A549 (cell line): ENCODE data around the gene WLS. TPM values are rescaled to one million over a fixed set of nuclear protein-coding genes. Genes with fewer than 3 reads are reported as not detected.

ENCODE experiments used
- ATAC-seq, 2 experiments: fragments of 200-7000 bp in 1 of 2; fragments of >200 bp in 1 of 2; cut with Nextera tagmentation in 1 of 2; cut with Tn5 transposase in 1 of 2; 3 replicates each; pipeline versions ENCODE4 v1.8.0 to v1.9.1; 2018 to 2020; ENCODE audit warnings: mild to moderate bottlenecking in 1 of 2, moderate library complexity in 1 of 2
- CTCF ChIA-PET: fragments of 300-600 bp; sonication (Branson Sonifier 250); formaldehyde crosslinking; extraction: SDS; loops from one replicate; lab custom pipeline; 2021; ENCODE audit warnings: antibody characterized with exemption, inconsistent platforms; lab: Yijun Ruan, JAX
- POLR2A ChIA-PET: fragments of 350-600 bp; formaldehyde crosslinking; extraction: SDS; loops from one replicate; lab custom pipeline; 2021; ENCODE audit warnings: antibody characterized with exemption, inconsistent platforms; lab: Yijun Ruan, JAX
- DNase-seq, 2 experiments: peaks; one replicate each; pipeline versions ENCODE4 v3.0.0 to v3.0.0-alpha.2; 2011 to 2016; ENCODE audit warnings: low read depth in 1 of 2, low spot score in 1 of 2
- FAIRE-seq: peaks from 2 replicates; lab custom pipeline; 2011; peaks lifted over from hg19 to GRCh38; lab: Jason Lieb, UNC
- H3K27ac ChIP-seq, 2 experiments: fragments of >200 bp; sonication (Bioruptor Twin); formaldehyde crosslinking; 3 replicates each; pipeline ENCODE4 v1.5.1; 2016 to 2017
- H3K4me1 ChIP-seq: fragments of >200 bp; sonication (Bioruptor Twin); formaldehyde crosslinking; 3 replicates; pipeline ENCODE4 v1.6.1; 2016
- H3K4me2 ChIP-seq: fragments of >200 bp; sonication (Bioruptor Twin); formaldehyde crosslinking; 3 replicates; pipeline ENCODE4 v1.6.1; 2016
- H3K4me3 ChIP-seq: fragments of >200 bp; sonication (Bioruptor Twin); formaldehyde crosslinking; 3 replicates; pipeline ENCODE4 v1.5.1; 2016
- H3K9me3 ChIP-seq: fragments of >200 bp; sonication (Bioruptor Twin); formaldehyde crosslinking; 3 replicates; pipeline ENCODE4 v1.6.1; 2016
- BCL3 ChIP-seq: fragments of >200 bp; sonication (Bioruptor Twin); formaldehyde crosslinking; IDR thresholded peaks from 3 replicates; pipeline ENCODE4 v1.6.1; 2016
- BHLHE40 ChIP-seq: IDR thresholded peaks from 2 replicates; pipeline ENCODE4 v1.6.1; 2012; ENCODE audit warnings: low read depth, low read length, inconsistent platforms
- CBX8 ChIP-seq: fragments of 200-600 bp; sonication (generic); IDR thresholded peaks from 2 replicates; pipeline ENCODE4 v1.6.1; 2016
- CHD4 ChIP-seq: fragments of 200-600 bp; sonication (generic); IDR thresholded peaks from 2 replicates; pipeline ENCODE4 v1.6.1; 2016; ENCODE audit warnings: antibody characterized with exemption, mild to moderate bottlenecking, borderline replicate concordance
- CTCF ChIP-seq: fragments of >200 bp; sonication (Bioruptor Twin); formaldehyde crosslinking; IDR thresholded peaks from 3 replicates; pipeline ENCODE4 v1.5.1; 2016
- E2F6 ChIP-seq: IDR thresholded peaks from 2 replicates; pipeline ENCODE4 v1.6.1; 2012; ENCODE audit warnings: low read depth, borderline replicate concordance
- EP300 ChIP-seq, 2 experiments: fragments of >200 bp; sonication (Bioruptor Twin); formaldehyde crosslinking; IDR thresholded peaks; 2 replicates in 1 of 2; 3 replicates in 1 of 2; pipeline ENCODE4 v1.6.1; 2016 to 2017
- FOXS1 ChIP-seq: fragments of 250-450 bp; sonication (Bioruptor Pico); IDR thresholded peaks from 2 replicates; pipeline ENCODE4 v1.5.0; 2020; ENCODE audit warnings: mild to moderate bottlenecking, moderate library complexity
- GATA3 ChIP-seq: IDR thresholded peaks from 2 replicates; pipeline ENCODE4 v1.6.1; 2012; ENCODE audit warnings: borderline replicate concordance
- HMGXB4 ChIP-seq: fragments of 250-450 bp; sonication (Bioruptor Pico); IDR thresholded peaks from 2 replicates; pipeline ENCODE4 v1.5.0; 2021; ENCODE audit warnings: mild to moderate bottlenecking, moderate library complexity, borderline replicate concordance
- HOXB5 ChIP-seq: fragments of 250-450 bp; sonication (Bioruptor Pico); IDR thresholded peaks from 2 replicates; pipeline ENCODE4 v1.5.0; 2020; ENCODE audit warnings: mild to moderate bottlenecking, moderate library complexity
- JUNB ChIP-seq: fragments of >200 bp; sonication (Bioruptor Twin); formaldehyde crosslinking; IDR thresholded peaks from 2 replicates; pipeline ENCODE4 v1.6.1; 2016
- MAFK ChIP-seq: fragments of 450-650 bp; IDR thresholded peaks from 2 replicates; pipeline ENCODE4 v1.6.1; 2014; ENCODE audit not compliant: partially characterized antibody
- NFE2L2 ChIP-seq: fragments of 150-350 bp; conservative IDR thresholded peaks from 2 replicates; pipeline ENCODE4 v1.6.1; 2014; ENCODE audit warnings: low read length
- NPAS2 ChIP-seq: fragments of 250-450 bp; sonication (Bioruptor Pico); IDR thresholded peaks from 2 replicates; pipeline ENCODE4 v1.8.0; 2022; ENCODE audit warnings: mild to moderate bottlenecking, moderate library complexity, borderline replicate concordance
- PHF8 ChIP-seq: fragments of 200-600 bp; sonication (generic); IDR thresholded peaks from 2 replicates; pipeline ENCODE4 v1.6.1; 2016; ENCODE audit warnings: low read depth, mild to moderate bottlenecking, antibody characterized with exemption, moderate library complexity, borderline replicate concordance
- POLR2A ChIP-seq: IDR thresholded peaks from 2 replicates; pipeline ENCODE4 v1.6.1; 2012; ENCODE audit warnings: mild to moderate bottlenecking, low read length
- REST ChIP-seq: fragments of 200-600 bp; sonication (generic); IDR thresholded peaks from 2 replicates; pipeline ENCODE4 v1.6.1; 2016; ENCODE audit warnings: antibody characterized with exemption, mild to moderate bottlenecking, moderate library complexity
- TFCP2L1 ChIP-seq: fragments of 250-450 bp; sonication (Bioruptor Pico); IDR thresholded peaks from 2 replicates; pipeline ENCODE4 v1.5.0; 2021; ENCODE audit warnings: mild to moderate bottlenecking
- ZC3H11A ChIP-seq: fragments of 450-650 bp; IDR thresholded peaks from 2 replicates; pipeline ENCODE4 v1.6.1; 2014; ENCODE audit warnings: antibody characterized with exemption, mild to moderate bottlenecking
- ZFP36 ChIP-seq: fragments of 450-650 bp; IDR thresholded peaks from 2 replicates; pipeline ENCODE4 v1.6.1; 2014; ENCODE audit warnings: borderline replicate concordance; ENCODE audit not compliant: partially characterized antibody
- WGBS: methylation state at CpG from one replicate; pipeline ENCODE4 v1.1.6; 2017; ENCODE audit errors: missing lambda C conversion rate; 5-methylcytosine and 5-hydroxymethylcytosine counted together
- polyA plus RNA-seq, 4 experiments: library from polyadenylated mRNA; depleted of rRNA in 3 of 4; stranded (reverse); fragments of >200 nt; fragmentation: RNase III in 1 of 4; extraction: RNeasy Plus Mini Kit Qiagen cat#74134 plus additional on column Dnase treatment in 1 of 4; gene quantifications; 2 replicates in 3 of 4; 3 replicates in 1 of 4; pipeline ENCODE4 v1.2.3, GENCODE V29; 2011 to 2017

Gene WLS
- polyA plus RNA-seq, 2 of the 4 experiments (the other 2 are of a cell fraction): 6.6 to 12.1 TPM

GRCh38 chr1:68160021-68160420 is 72.3 kb downstream of the WLS start (continued):
- TF ChIP-seq CTCF (no peak), PHF8 (no peak), MAFK (no peak), POLR2A (no peak), NFE2L2 (no peak), BCL3 (no peak)

GRCh38 chr1:68158837-68159236 is 73.5 kb downstream of the WLS start:
- FAIRE-seq (no peak), DNase-seq (no peak), ATAC-seq (no peak)
- Histone ChIP-seq H3K27ac (no peak overlapping the region), H3K4me3 (no peak overlapping the region), H3K4me1 (no peaks in the 10 kb centered on the region), H3K9me3 (no peaks in the 10 kb centered on the region), H3K4me2 (no peak overlapping the region)
- ChIA-PET POLR2A (no interaction called here), CTCF (interaction anchor here (0.6 kb wide), 1 partner anchor 75 kb away, joined by 3 read pairs; no protein-coding TSS in a partner anchor)
- TF ChIP-seq FOXS1 (no peak), CBX8 (no peak), ZC3H11A (no peak), TFCP2L1 (CRISPR knock-in tag) (no peak), BHLHE40 (no peak), ZFP36 (no peak), CHD4 (no peak), E2F6 (no peak), REST (no peak), NPAS2 (CRISPR knock-in tag) (no peak), HOXB5 (CRISPR knock-in tag) (no peak), GATA3 (no peak), HMGXB4 (CRISPR knock-in tag) (no peak), EP300 (IDR thresholded peaks at IDR 0.05) (no peak), JUNB (no peak)
- 77% methylated on average over 8 of the region's 8 CpGs for WGBS
